GM19397 (cell line): Measurements from ENCODE around the gene DCUN1D3.
"Not testable (repeated sequence)": the region's sequence is repeated elsewhere in the genome, so short reads cannot be mapped to it uniquely, and the experiment has no call there.

Source experiments
- ATAC-seq: cut with Tn5 transposase; IDR thresholded peaks from one replicate; pipeline ENCODE4 v1.9.1; 2021; ENCODE audit warnings: mild to moderate bottlenecking, moderate library complexity; ENCODE audit not compliant: unreplicated experiment

DCUN1D3 gene, protein sequence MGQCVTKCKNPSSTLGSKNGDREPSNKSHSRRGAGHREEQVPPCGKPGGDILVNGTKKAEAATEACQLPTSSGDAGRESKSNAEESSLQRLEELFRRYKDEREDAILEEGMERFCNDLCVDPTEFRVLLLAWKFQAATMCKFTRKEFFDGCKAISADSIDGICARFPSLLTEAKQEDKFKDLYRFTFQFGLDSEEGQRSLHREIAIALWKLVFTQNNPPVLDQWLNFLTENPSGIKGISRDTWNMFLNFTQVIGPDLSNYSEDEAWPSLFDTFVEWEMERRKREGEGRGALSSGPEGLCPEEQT

DNA sequence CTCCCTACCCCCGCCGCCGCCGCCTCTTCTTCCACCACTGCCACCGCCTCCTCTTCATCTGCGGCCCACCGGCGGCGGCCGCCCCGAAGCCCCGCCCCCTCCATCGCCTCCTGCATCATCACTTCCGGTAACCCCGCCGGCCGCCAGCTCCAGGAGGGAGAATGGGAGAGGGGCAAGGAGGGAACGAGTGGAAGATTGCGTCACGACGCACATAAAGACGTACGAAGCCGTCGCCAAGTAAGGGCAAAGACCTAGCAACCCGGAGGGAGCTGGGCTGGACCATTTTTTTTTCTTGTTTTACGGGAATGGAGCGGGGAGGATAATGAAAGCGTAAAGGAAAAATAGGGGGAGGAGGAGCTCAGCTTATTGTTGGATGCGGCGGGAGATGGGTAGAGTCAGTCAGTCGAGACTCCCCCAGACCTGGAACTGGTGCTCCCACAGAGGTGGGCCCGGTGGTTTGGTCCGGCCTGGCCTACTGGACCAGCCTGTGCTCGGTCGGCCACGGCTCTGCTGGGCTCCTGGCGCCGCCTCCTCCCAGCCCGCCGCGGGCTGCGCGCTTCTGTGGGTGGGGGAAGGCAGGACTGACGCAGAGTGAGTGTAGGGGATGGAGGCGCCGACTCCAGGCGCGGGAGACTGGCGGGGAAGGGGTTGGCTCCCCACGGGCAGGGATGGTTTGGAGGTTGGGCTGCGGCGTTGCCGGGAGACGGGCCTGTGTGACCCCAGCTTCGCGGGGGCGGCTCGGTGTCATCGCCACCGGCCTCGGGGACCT is at the start of gene DCUN1D3, which contains the start of gene LYRM1:
DCUN1D3 (minus strand) TSS at position 60 of the 769 bp plus-strand sequence. CDS start 37,820 bp downstream, outside the sequence.
LYRM1 (plus strand) TSS at position 473 of the 769 bp plus-strand sequence. CDS start 14,785 bp downstream, outside the sequence.
- peak; percentile 66 for ATAC-seq

DNA sequence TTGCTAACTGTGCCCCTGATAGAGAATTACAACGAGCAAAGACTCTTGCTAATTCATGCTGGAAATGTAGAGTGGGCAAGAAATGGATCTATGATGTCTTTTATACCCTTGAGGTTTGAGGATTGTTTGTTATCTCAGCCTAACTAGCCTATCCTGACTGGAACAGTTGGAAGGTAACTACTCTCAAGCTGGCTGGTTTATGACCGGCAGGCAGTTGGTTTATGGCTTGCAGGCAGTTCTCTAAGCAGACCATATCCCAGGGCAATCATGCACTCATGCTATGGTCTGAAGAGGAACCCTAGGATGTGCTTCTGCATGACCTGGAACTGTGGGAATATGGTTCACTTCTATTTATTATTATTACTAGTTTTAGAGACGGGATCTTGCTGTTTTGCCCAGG is 49.5 kb upstream of the DCUN1D3 start:
- no peak for ATAC-seq

DNA sequence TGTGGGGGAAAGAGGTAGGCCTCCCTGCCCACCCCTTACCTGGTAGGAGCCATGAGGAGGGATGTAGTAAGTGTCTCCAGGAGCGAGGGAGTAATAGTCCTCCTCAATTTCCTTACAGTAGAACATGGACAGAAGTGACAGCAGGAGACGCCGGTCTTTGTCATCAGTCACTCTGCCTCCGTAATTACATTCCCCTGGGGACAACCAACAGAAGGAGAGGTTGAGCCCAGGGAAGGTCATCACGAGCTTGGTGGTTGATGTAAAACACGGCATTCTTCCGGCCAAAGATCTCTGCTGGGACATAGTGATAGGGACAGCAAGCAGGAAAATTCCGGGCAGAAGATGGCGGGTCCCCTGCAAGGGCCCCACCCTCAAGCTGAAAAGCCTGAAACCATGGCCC is 48.3 kb upstream of the DCUN1D3 start:
- no peak for ATAC-seq

DNA sequence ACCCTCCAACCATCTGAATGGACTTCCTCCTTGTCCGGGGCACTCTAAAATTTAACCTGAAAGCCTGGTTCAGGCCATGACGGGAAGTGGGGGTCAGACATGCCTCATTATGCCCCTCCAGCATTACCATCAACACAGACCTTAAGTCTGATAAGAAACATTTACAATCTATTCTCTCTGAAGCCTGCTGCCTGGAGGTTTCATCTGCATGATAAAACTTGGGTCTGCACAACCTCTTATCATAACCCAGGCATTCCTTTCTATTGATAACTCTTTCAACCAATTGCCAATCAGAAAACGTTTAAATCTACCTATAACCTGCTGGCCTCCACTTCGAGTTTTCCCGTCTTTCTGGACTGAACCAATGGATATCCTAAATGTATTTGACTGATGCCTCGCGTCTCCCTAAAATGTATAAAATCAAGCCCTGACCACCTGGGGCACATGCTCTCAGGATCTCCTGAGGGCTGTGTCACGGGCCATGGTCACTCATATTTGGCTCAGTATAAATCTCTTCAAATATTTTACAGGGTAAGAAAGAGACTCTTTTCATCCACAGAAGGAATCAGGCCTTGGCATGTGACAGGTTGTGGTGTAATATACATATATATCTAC is 46.0 kb upstream of the DCUN1D3 start:
- no peak for ATAC-seq

DNA sequence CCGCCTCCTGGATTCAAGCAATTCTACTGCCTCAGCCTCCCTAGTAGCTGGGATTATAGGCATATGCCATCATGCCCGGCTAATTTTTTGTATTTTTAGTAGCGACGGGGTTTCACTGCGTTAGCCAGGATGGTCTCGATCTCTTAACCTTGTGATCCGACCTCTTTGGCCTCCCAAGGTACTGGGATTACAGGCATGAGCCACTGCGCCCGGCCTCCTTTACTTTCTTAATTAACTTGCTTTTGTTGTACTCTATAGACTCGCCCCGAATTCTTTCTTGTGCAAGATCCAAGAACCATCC is 45.4 kb upstream of the DCUN1D3 start:
- ATAC-seq: not testable (repeated sequence)

DNA sequence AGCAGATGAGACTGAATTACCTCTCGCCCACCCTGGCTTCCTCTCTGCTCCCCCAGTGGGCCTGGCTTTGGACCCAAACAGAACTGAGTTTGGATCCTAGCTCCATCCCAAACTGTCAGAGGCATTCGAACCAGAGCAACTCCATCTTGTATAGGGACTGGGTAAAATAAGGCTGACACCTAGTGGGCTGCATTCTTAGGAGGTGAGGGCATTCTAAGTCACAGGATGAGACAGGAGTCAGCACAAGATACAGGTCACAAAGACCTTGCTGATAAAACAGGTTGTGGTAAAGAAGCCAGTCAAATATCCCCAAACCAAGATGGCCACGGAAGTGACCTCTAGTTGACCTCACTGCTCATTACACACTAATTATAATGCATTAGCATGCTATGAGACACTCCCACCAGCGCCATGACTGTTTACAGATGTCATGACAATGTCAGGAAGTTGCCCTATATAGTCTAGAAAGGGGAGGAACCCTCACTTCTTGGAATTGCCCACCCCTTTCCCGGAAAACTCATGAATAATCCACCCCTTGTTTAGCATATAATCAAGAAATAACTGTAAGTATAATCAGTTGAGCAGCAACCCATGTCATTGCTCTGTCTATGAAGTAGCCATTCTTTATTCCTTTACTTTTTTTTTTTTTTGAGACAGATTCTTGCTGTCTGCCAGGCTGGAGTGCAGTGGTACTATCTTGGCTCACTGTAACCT is 44.9 kb upstream of the DCUN1D3 start:
- no peak for ATAC-seq

DNA sequence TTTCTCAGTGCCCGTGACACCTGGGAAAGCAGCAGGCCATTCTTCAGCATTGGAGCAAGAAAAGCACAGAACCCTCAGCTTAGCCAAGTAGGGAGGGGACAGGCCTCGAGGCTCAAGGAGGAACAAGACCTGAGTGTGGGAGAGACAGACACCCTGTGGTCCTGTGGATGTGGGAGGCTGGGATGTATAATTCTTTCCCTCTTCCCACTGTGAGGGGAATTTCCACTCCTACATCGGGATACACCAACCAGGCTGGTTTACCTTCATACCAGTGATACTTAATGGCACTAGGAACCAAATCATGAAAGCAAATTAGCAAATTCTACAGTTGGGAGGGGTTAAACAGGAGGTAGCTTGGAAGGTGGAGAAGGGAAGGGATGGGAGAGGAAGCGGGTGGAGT is 42.1 kb upstream of the DCUN1D3 start:
- ATAC-seq: no peak

DNA sequence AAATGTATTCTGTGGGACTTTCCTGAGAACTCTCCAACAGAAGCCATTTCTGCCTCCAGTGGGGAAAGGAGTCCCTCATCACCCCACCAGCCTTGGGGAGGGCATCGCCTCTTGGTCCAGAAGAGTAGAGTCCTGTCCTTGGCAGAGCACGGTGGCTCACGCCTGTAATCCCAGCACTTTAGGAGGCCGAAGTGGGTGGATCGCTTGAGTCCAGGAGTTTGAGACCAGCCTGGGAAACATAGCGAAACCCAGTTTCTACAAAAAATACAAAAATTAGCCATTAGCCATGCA is 41.4 kb upstream of the DCUN1D3 start:
- no peak for ATAC-seq

DNA sequence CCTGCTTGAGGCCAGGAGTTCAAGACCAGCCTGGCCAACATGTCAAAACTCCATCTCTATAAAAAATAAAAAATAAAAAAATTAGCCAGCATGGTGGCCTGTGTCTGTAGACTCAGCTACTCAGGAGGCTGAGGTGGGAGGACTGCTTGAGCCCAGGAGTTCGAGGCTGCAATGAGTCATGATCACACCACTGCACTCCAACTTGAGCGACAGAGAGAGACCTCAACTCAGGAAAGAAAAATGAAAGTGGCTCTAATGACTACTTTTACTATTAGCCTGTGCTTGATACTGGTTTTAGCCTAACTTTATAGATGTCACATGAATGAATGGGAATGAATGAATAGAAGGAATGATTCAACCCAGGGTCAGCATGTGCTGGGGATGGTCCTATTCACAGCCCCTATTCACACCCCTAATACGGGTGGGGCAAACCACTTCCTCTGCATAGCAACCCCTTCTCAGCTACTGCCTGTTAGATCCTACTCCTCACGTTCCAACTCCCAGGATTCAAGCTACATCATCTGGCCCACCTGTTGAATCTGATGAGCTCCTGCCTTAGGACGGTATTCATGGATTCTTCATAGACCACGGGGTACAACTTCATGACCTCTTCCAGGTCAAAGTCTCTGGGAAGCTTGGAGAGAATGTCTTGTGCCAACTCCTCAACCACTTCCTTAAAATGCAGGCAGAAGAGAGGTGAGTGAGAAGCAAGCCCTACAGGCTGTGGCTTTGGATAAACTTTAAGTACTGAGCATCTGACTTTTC is 40.9 kb upstream of the DCUN1D3 start:
- ATAC-seq: no peak

DNA sequence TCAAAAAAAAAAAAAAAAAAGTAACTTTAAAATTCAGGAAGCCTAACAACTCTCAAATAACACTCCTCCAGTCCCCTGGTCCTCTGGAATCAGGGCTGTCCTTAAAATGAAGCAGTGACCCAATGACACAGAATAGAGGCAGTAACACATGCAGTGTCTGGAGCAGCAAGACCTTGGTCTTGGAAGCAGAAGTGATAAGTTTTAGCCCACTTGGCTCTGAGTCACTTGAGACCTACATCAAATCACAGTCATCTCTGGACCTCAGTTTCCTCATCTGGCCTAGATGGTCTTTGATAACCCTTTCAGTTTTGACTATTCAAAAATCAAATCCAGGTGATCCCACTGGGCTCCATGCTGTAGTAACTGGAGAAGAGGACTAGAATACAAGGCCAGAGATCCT is 39.5 kb upstream of the DCUN1D3 start:
- no peak for ATAC-seq

DNA sequence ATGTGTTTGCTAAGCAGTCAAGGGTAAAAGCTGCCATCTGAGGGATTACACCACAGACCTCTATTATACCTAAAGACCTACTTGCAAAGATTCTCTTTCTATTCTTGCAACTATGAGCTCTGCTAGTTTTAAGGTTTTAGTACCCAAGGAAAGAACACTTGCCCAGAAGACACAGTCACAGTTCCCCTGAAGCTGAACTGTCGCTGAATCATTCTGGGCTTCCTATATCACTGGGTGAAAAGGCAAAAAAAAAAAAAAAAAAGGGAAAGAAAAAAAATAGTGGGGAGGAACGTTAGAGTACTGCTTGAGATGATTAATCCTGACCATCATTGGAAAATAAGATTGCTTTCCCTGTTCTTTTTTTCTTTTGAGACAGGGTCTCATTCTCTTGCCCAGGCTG is 38.3 kb upstream of the DCUN1D3 start:
- no peak for ATAC-seq

DNA sequence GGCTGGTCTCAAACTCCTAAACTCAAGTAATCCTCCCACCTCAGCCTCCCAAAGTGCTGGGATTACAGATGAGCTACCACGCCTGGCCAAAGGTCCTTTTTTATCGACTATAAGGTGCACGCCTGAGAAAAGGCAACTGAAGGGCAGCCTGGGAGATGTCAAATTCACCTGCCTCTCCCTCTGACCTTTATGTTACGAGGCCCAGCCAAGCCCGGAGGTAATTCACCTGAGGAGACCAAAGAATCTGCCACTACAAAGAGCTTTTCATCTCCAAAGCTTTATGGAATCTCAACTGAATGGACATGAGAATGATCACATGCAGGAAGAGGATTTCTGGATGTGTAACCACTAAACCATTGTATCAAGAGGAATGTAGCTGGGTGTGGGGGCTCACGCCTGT is 37.6 kb upstream of the DCUN1D3 start:
- ATAC-seq: no peak

DNA sequence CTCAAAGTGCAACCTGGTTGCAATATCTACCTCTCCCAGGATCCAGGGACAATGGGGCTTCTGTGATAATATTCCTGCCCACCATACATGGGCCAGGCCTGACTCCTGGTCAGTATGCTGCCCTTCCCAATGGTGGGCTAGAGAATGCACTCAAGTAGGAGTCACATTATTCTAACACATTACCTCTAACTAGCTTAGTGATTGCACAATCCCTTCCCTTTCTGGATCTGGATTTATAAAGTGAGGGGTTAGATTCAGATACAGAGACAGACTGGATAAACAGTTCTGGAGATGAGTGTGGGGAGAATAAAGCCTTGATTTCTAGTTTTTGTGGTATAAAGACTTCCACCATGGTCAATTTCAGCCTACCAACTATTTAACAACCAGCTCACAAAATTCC is 33.4 kb upstream of the DCUN1D3 start:
- ATAC-seq: no peak

DNA sequence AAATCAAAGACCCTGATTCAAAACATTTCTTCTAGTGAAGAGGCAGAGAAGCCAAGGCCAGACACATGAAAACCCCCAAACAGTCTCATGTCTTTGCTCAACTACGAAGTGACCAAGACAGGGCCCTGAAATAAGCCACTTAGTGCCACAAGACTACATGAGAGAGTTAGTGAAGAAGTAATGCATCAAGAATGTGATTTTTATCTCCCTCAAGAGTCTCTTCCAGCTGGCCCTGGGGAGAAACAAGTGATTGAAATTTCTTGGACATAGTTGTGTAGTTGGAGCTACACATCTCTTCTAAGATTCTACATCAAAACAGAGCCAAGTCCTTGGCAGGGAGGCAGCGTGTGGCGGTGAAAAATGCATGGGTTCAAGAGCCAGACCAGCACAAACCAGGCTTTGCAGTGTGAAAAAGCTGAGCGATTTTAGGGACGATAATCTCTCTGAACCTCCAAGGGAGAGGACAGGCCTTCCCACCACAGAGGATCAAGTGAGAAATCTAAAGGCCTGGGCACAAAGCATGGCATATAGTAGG is 31.0 kb upstream of the DCUN1D3 start:
- no peak for ATAC-seq

DNA sequence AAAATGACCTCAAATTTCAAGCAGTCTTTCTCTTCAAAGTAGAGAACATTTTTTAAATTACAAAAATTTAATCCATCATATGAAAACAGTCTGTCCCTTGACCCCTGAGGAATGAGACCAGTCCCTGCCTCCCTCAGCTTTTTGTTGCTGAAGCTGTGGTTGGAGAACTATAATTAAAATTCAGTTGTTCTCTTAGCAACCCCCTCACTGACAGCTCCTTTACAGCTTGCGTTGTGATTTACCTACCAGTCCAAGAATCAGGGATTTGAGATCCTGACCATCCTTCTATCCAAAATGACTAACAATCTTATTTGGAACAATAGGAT is 30.2 kb upstream of the DCUN1D3 start:
- no peak for ATAC-seq

DNA sequence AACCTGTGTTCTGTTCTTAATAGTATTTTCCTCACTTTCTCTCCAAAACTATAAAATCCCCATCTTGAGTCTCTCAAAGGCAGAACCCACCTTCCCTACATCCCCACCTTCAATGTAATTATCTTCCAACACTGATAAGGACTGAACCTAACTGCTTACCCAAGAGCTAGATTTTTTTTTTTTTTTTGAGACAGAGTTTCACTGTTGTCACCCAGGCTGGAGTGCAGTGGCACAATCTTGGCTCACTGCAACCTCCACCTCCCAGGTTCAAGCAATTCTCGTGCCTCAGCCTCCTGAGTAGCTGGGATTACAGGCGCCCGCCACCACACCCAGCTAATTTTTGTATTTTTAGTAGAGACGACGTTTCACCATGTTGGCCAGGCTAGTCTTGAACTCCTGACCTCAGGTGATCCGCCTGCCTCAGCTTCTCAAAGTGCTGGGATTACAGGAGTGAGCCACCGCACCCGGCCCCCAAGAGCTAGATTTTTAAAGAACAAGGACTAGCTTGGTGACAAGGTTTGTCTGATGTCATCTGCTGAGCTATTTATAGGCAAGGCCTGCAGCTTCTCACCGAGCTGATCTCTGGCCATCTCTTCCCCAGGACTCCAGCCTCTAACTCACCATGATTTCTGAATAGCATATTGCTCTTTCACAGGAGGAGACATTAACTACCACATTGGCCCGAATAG is 29.7 kb upstream of the DCUN1D3 start:
- ATAC-seq: not testable (repeated sequence)

DNA sequence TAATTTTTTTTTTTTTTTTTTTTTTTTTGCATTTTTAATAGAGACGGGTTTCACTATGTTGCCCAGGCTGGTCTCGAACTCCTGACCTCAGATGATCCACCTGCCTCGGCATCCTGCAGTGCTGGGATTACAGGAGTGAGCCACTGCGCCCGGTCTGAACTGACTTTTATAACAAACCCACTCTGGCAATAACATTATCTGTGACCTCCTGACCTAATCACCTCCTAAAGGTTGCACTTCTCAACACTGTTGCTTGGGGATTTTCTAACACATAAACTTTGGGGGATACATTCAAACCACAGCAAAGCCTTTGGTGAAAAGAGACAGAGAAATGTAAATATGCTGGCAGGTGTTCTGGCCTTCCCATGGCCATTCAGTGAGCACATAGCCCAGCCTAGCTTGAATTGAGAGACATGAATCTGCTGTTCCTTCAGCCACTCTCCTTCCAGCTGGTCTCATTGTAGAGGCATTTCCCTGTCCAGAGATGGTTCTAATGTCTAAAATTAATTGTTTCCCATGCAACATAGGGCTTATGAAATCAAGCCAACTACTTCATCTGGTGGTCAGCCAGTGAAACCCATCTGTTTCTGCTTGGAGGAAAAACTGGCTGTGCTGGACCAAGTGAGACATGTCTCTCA is 28.7 kb upstream of the DCUN1D3 start:
- ATAC-seq: no peak

DNA sequence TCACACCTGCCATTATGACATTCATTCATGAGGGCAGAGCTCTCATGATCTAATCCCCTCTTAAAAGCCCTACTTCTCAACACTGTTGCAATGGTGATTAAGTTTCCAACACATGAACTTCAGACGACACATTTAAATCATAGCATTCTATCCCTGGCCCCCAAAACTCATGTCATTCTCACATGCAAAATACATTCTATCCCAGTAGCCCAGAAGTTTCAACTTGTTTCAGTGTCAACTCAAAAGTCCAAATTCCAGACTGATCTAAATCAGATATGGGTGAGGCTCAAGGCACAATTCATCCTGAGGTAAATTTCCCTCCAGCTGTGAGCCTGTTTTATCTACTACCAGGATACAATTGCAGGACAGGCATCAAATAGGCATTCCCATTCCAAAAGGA is 25.6 kb upstream of the DCUN1D3 start:
- no peak for ATAC-seq

DNA sequence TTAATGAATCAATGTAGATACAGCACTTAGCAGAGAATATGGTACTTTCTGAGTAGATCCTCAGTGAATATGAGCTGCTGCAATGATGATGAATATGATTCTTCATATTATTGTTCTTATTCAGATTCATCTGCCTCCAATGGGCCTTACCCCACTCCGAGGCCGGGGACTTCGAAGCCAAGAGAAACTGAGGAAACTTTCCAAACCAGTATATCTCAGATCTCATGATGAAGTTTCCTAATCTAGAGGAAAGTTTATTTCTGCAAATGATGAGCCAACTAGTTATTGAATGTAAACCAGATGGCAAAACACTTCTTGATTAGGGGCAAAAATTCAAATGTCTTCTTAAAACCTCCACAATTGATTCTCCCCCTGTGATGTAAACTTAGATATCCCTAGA is 23.7 kb upstream of the DCUN1D3 start:
- ATAC-seq: no peak

DNA sequence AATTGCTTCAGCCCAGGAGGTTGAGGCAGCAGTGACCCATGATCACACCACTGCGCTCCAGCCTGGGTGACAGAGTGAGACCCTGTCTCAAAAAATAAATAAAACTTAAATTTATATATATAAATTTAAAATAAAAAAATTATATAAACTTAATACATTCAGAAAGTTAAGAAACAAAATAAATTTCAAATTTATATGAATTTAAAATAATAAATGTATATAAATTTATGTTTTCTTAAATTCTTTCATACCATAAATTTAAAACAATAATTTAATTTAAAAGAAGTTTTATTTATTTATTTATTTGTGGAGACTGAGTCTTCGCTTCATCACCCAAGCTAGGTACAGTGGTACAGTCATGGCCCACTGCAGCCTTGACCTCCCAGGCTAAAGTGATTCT is 20.6 kb upstream of the DCUN1D3 start:
- no peak for ATAC-seq
